Caco-2 (cell line): ENCODE measurements around the gene MRPL43. TPM values are rescaled to one million over a fixed set of nuclear protein-coding genes. Genes with fewer than 3 reads are reported as not detected.

Experiments
- BruUV-seq: library from RNA; stranded (reverse); fragments of 400-500 nt; replicated peaks from 2 replicates; lab custom pipeline; 2021; lab: Mats Ljungman, UMichigan
- CTCF ChIA-PET: fragments of 300-600 bp; sonication (Branson Sonifier 250); formaldehyde crosslinking; loops from one replicate; lab custom pipeline; 2022; ENCODE audit warnings: antibody characterized with exemption; lab: Charles Lee
- POLR2A ChIA-PET: fragments of 300-600 bp; sonication (Branson Sonifier 250); formaldehyde crosslinking; loops from one replicate; lab custom pipeline; 2022; ENCODE audit warnings: antibody characterized with exemption; lab: Charles Lee
- DNase-seq, 2 experiments: peaks; one replicate each; pipeline versions ENCODE4 v3.0.0 to v3.0.0-alpha.2; 2020 to 2022
- H3K27me3 ChIP-seq: replicated peaks from 2 replicates; pipeline ENCODE4 v1.6.0; 2011; ENCODE audit warnings: low read length; ENCODE audit not compliant: control insufficient read depth, insufficient read depth
- H3K36me3 ChIP-seq: 2 replicates; pipeline ENCODE4 v1.5.1; 2011; ENCODE audit warnings: low read length; ENCODE audit not compliant: control insufficient read depth, insufficient read depth
- H3K4me1 ChIP-seq: fragments of 250-450 bp; sonication (Bioruptor Pico); 2 replicates; pipeline ENCODE4 v1.5.1; 2020; ENCODE audit warnings: mild to moderate bottlenecking
- H3K4me3 ChIP-seq: 2 replicates; pipeline ENCODE4 v1.5.1; 2011; ENCODE audit warnings: low read depth, mild to moderate bottlenecking, control low read depth, low read length
- H3K9me3 ChIP-seq: fragments of 250-450 bp; sonication (Bioruptor Pico); 2 replicates; pipeline ENCODE4 v1.5.1; 2020; ENCODE audit warnings: mild to moderate bottlenecking, moderate library complexity
- H3K27ac Mint-ChIP-seq: one replicate; pipeline ENCODE4 v1.8.0; 2022; ENCODE audit warnings: mixed read lengths; ENCODE audit not compliant: unreplicated experiment
- H3K27me3 Mint-ChIP-seq: one replicate; pipeline ENCODE4 v1.8.0; 2022; ENCODE audit warnings: mixed read lengths; ENCODE audit not compliant: insufficient read depth, unreplicated experiment
- H3K36me3 Mint-ChIP-seq: one replicate; pipeline ENCODE4 v1.8.0; 2022; ENCODE audit warnings: mild to moderate bottlenecking, mixed read lengths; ENCODE audit not compliant: insufficient read depth, unreplicated experiment
- H3K4me1 Mint-ChIP-seq: one replicate; pipeline ENCODE4 v1.8.0; 2022; ENCODE audit warnings: low read depth, mixed read lengths; ENCODE audit not compliant: unreplicated experiment
- H3K4me3 Mint-ChIP-seq: one replicate; pipeline ENCODE4 v1.8.0; 2022; ENCODE audit warnings: mild to moderate bottlenecking, moderate library complexity, mixed read lengths; ENCODE audit not compliant: unreplicated experiment
- H3K9me3 Mint-ChIP-seq: one replicate; pipeline ENCODE4 v1.8.0; 2022; ENCODE audit warnings: mixed read lengths; ENCODE audit not compliant: unreplicated experiment
- intact Hi-C: fragments of 100-400 bp; cut with micrococcal nuclease; formaldehyde crosslinking; loops from one replicate; pipeline ENCODE4 v1.10.0; 2022; ENCODE audit not compliant: unreplicated experiment
- total RNA-seq: library from RNA; stranded (reverse); gene quantifications from 2 replicates; pipeline ENCODE4 v1.2.3, GENCODE V29; 2022
- TF ChIP-seq, protein P1 (sequence below), 2 experiments: fragments of 200-600 bp in 1 of 2; IDR thresholded peaks; 1 replicate in 1 of 2; 2 replicates in 1 of 2; pipeline versions ENCODE4 v1.5.1 to v1.8.0; 2011 to 2022; ENCODE audit warnings: antibody characterized with exemption in 1 of 2, control low read depth in 1 of 2, inconsistent platforms in 1 of 2, low read depth in 1 of 2, low read length in 1 of 2, mild to moderate bottlenecking in 1 of 2, moderate library complexity in 1 of 2; ENCODE audit not compliant: insufficient read depth in 1 of 2, severe bottlenecking in 1 of 2, unreplicated experiment in 1 of 2

Gene MRPL43
- total RNA-seq, 1 experiment from 2014 or later, result 82.1 TPM

DNA sequence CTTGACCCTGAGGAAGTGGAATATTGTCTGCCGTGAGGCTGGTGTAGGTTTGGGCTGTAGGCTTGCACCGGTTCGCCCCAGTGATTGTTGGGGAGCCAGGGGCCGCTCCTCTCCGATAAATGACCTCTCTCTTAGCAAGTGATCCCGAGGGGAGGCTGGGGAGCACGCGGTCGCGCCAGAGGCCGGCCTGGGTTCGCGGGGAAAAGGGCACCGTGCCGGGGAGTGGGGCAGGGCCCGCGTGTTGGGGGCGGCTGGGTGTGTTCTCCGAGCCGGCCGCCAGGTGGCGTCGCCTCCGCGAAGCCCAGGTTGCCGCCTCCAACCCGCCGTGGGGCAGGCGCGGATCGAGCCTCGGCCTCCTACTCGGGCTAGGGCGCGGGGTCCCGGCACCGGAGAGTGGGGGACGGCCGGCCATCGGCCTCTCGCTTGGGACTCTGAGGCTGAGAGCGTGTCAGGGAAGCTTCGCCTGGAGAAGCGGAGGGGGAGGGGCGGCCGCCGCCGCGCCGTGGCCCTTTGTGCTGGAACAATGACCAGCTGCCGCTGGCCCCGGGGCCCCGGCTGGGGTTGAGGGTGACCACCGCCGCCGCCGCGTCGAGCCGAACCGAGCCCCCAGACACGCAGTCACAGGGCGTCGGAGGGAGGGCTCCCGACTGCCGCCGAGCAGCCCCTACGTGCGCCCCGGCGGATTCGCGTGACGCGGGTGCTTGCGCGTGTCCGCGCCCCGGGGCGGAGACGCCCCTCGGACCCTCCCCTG is 11.9 kb upstream of the MRPL43 start:
- peaks cover 18% of the 10 kb centered on the region for H3K4me1 ChIP-seq
- H3K9me3 ChIP-seq, result no peaks in the 10 kb centered on the region
- Mint-ChIP-seq H3K27me3 (no peaks in the 10 kb centered on the region), H3K4me1 (peaks cover 14% of the 10 kb centered on the region), H3K27ac (peak overlapping the region; percentile 74), H3K4me3 (peak overlapping the region; percentile 81), H3K9me3 (no peaks in the 10 kb centered on the region), H3K36me3 (peaks cover 37% of the 10 kb centered on the region)
- ChIA-PET POLR2A (interaction anchor here (0.5 to 1.0 kb wide), 4 partner anchors 18 to 1715 kb away, joined by 3 to 5 read pairs (median 3); partner anchors contain the start of gene ARL3), CTCF (interaction anchor here (0.7 to 7.1 kb wide), 7 partner anchors 12 to 68 kb away, joined by 3 to 58 read pairs (median 9); partner anchors contain the start of genes PDZD7 and SFXN3)
- no peaks in the 10 kb centered on the region for H3K27me3 ChIP-seq
- peak; percentile 79 to 89 for DNase-seq
- TSS peak; percentile 71 for BruUV-seq
- peak overlapping the region; percentile 94 for H3K4me3 ChIP-seq
- TF ChIP-seq, protein P1, sequence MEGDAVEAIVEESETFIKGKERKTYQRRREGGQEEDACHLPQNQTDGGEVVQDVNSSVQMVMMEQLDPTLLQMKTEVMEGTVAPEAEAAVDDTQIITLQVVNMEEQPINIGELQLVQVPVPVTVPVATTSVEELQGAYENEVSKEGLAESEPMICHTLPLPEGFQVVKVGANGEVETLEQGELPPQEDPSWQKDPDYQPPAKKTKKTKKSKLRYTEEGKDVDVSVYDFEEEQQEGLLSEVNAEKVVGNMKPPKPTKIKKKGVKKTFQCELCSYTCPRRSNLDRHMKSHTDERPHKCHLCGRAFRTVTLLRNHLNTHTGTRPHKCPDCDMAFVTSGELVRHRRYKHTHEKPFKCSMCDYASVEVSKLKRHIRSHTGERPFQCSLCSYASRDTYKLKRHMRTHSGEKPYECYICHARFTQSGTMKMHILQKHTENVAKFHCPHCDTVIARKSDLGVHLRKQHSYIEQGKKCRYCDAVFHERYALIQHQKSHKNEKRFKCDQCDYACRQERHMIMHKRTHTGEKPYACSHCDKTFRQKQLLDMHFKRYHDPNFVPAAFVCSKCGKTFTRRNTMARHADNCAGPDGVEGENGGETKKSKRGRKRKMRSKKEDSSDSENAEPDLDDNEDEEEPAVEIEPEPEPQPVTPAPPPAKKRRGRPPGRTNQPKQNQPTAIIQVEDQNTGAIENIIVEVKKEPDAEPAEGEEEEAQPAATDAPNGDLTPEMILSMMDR (IDR thresholded peaks at IDR 0.05; ENCODE audit: insufficient read depth in 1 of 2, low read depth in 1 of 2, low read length in 1 of 2, severe bottlenecking in 1 of 2, unreplicated experiment in 1 of 2), result peak; percentile 81 to 97
- H3K36me3 ChIP-seq, result peaks cover 1% of the 10 kb centered on the region
- intact Hi-C loops, result loop anchor here (2.0 kb wide), 1 partner anchor 68 kb away; no protein-coding TSS in a partner anchor

DNA sequence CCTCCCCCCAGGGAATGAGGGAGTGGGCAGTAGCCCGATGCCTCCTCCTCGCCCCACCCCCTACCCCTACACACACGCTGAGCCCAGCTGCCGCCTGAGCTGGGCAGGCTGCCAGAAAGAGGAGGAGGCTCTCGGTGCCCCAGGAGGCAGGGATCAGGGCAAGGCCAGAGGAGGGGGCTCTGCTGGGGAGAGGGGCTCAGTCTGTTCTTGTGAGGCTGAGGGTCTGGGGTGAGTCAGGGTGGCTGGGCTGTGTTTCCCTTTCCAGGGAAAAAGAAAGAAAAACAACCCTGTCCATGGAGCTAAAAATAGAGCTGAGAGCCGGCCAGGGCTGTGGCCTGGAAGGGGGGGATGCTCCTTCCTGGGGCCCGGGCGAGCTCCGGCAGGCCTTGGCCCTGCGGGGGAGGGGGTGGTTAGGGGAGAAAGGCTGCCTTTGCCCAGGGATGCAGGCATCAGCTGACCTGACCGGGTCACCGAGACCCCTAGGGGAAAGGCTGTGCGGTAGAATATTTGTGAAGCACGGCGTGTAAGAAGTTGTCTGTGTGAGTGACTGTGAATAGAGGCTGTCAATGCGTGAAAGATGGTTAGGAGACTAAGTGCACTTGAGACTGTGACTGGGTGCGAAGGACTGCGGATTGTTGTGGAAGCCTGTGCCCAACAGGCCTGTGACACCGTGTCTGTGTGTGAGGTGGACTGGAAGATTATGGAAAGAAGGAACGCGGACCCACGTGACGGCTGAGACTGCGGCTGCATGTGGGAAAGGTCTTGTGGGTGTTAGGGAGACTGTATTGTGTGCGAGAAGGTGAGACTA is 11.1 kb upstream of the MRPL43 start:
- ChIA-PET POLR2A (interaction anchor here (0.6 to 0.7 kb wide), 4 partner anchors 19 to 651 kb away, joined by 3 to 5 read pairs (median 4); partner anchors contain the start of gene SCD), CTCF (interaction anchor here (0.6 to 7.1 kb wide), 14 partner anchors 12 to 143 kb away, joined by 3 to 58 read pairs (median 7); partner anchors contain the start of genes MRPL43, PDZD7, SEMA4G and SFXN3)
- H3K4me1 ChIP-seq, result peaks cover 18% of the 10 kb centered on the region
- Mint-ChIP-seq H3K27me3 (no peaks in the 10 kb centered on the region), H3K4me1 (peaks cover 19% of the 10 kb centered on the region), H3K27ac (peak overlapping the region; percentile 74), H3K9me3 (no peaks in the 10 kb centered on the region), H3K4me3 (peak overlapping the region; percentile 81), H3K36me3 (peaks cover 44% of the 10 kb centered on the region)
- peaks cover 1% of the 10 kb centered on the region; the same call in 1 of the 2 replicates for H3K36me3 ChIP-seq
- intact Hi-C loops, result loop anchor here (2.0 kb wide), 1 partner anchor 68 kb away; no protein-coding TSS in a partner anchor
- BruUV-seq, result no TSS peak
- no peaks in the 10 kb centered on the region for H3K9me3 ChIP-seq
- H3K4me3 ChIP-seq, result peak overlapping the region; percentile 94
- TF ChIP-seq, protein P1 (IDR thresholded peaks at IDR 0.05; ENCODE audit: insufficient read depth in 1 of 2, low read depth in 1 of 2, low read length in 1 of 2, severe bottlenecking in 1 of 2, unreplicated experiment in 1 of 2), result no peak
- peak; percentile 62 to 70 for DNase-seq
- H3K27me3 ChIP-seq, result no peaks in the 10 kb centered on the region
